Gastrocnemius medialis (tissue), 4 donors: Measurements from ENCODE around the gene ADORA2A. TPM values are rescaled to one million over a fixed set of nuclear protein-coding genes. Genes with fewer than 3 reads are reported as not detected.
A peak's percentile ranks its signal among the peaks of the same experiment; 100 is the strongest.

Experiments
- ATAC-seq, 2 donors: fragments of 150-250 bp; one replicate each; pipeline ENCODE4 v1.9.1; 2016
- DNase-seq, 2 donors: peaks; one replicate each; pipeline ENCODE4 v3.0.0-alpha.2; 2019
- H3K27ac ChIP-seq, 4 donors: fragments of 200-600 bp; sonication (generic); 1 replicate in 1 of 4; 2 replicates in 3 of 4; pipeline ENCODE4 v1.5.1; 2016 to 2018; ENCODE audit warnings: mild to moderate bottlenecking in 2 of 4, moderate library complexity in 1 of 4
- H3K27me3 ChIP-seq, 3 donors: fragments of 200-600 bp; sonication (generic) in 2 of 3; 1 replicate in 1 of 3; 2 replicates in 2 of 3; pipeline versions ENCODE4 v1.5.1 to v1.6.0; 2016 to 2019; ENCODE audit warnings: mild to moderate bottlenecking in 1 of 3, moderate library complexity in 1 of 3
- H3K36me3 ChIP-seq, 2 donors: fragments of 200-600 bp; sonication (generic) in 1 of 2; one replicate each; pipeline ENCODE4 v1.5.1; 2017 to 2018
- H3K4me1 ChIP-seq, 2 donors: fragments of 200-600 bp; sonication (generic) in 1 of 2; one replicate each; pipeline ENCODE4 v1.5.1; 2016 to 2017; ENCODE audit warnings: mild to moderate bottlenecking in 2 of 2
- H3K4me3 ChIP-seq, 4 donors: fragments of 200-600 bp; sonication (generic) in 3 of 4; 1 replicate in 1 of 4; 2 replicates in 3 of 4; pipeline ENCODE4 v1.5.1; 2016 to 2019; ENCODE audit warnings: mild to moderate bottlenecking in 2 of 4
- H3K9me3 ChIP-seq, 3 donors: fragments of 200-600 bp; sonication (generic) in 2 of 3; 1 replicate in 1 of 3; 2 replicates in 2 of 3; pipeline ENCODE4 v1.5.1; 2016 to 2019
- POLR2A ChIP-seq, 2 donors: fragments of 450-650 bp; IDR thresholded peaks; one replicate each; pipeline ENCODE4 v1.6.1; 2017; ENCODE audit warnings: antibody characterized with exemption in 2 of 2, mild to moderate bottlenecking in 2 of 2, moderate library complexity in 2 of 2
- in situ Hi-C, 4 donors: fragments of 200-750 bp; cut with MboI; loops; one replicate each; pipeline versions ENCODE4 v1.15.0 to v1.8.0; 2017; ENCODE audit warnings: low sequenced_read_pairs in 4 of 4
- intact Hi-C: fragments of 100-400 bp; cut with DNase I; formaldehyde crosslinking; loops from one replicate; pipeline ENCODE4 v1.15.1; 2023; ENCODE audit warnings: low total_unique reads
- total RNA-seq, 4 donors: library from RNA; depleted of rRNA; stranded (reverse); fragments of >200 nt; gene quantifications; one replicate each; pipeline versions ENCODE4 v1.1.0 to v1.2.3, GENCODE V29; 2016
- TF ChIP-seq, protein P1 (sequence below), 5 experiments: fragments of 450-650 bp in 3 of 5; fragments of 200-600 bp in 2 of 5; sonication (generic) in 2 of 5; IDR thresholded peaks in 4 of 5; conservative IDR thresholded peaks in 1 of 5; 1 replicate in 4 of 5; 2 replicates in 1 of 5; pipeline ENCODE4 v1.5.1; 2016 to 2019; ENCODE audit warnings: antibody characterized with exemption in 5 of 5, mild to moderate bottlenecking in 3 of 5, moderate library complexity in 3 of 5

The ADORA2A gene
- total RNA-seq, 4 donors from 2014 or later = 0.39 to 3.6 (median 1.2) TPM

DNA sequence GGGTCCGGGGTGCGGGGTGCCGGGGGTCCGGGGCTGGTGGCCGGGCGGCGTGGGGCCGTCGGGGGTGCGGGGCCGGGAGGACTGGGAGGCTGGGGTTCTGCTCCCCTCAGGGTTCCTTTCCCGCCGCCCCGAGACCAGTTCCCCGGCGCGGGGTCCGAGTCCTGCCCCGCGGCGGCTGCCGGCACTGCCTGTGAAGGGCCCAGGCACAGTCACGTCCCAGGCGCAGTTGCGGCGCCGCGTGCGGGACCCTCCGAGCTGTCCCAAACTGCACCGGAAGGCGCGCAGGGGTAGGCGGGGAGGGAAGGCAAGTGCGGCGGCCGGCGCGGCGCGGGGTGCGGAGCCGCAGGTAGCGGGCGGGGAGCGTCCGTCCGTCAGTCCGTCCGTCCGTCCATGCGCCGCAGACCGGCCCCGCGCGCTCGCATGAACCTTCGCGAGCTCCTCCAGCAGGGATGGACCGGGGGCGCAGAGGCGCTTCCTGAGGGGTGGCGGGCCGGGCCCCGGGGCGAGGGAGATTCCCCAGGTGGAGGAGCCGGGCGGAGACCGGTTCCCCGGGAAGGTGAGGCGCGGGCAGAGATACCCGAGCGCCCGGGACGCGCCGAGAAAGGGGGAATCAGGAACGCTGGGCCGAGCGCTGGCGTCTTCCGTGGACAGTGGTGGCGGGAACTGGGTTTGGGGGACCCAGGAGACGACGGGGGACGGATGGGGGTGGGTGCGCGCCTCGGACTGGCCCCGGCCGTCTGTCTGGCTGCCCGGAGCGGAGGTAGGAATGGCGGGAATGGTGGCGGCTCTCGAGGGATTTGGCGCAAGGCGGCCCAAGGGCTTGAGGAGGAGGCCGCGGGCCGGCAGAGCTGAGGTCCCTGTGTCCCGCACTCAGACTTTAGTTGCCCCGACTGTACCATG is 3.1 kb upstream of the ADORA2A start:
- peak overlapping the region; percentile 52 to 71 (median 59) for H3K4me3 ChIP-seq
- intact Hi-C loops = loop anchor here (5.0 kb wide), 2 partner anchors 78 to 333 kb away; no protein-coding TSS in a partner anchor
- in situ Hi-C loops = loop anchor here in 1 of 4 donors (10.0 kb wide), 1 partner anchor 101 kb away; no protein-coding TSS in a partner anchor
- DNase-seq (no peak), ATAC-seq (no peak)
- peak overlapping the region; percentile 16 to 57 (median 45) for H3K27ac ChIP-seq
- H3K27me3 ChIP-seq = peaks cover 4 to 10% (median 6%) of the 10 kb centered on the region in 3 donors
- H3K36me3 ChIP-seq = no peaks in the 10 kb centered on the region
- H3K4me1 ChIP-seq = peaks cover 11 to 13% of the 10 kb centered on the region in 2 donors
- no peaks in the 10 kb centered on the region for H3K9me3 ChIP-seq
- TF ChIP-seq, protein P1, sequence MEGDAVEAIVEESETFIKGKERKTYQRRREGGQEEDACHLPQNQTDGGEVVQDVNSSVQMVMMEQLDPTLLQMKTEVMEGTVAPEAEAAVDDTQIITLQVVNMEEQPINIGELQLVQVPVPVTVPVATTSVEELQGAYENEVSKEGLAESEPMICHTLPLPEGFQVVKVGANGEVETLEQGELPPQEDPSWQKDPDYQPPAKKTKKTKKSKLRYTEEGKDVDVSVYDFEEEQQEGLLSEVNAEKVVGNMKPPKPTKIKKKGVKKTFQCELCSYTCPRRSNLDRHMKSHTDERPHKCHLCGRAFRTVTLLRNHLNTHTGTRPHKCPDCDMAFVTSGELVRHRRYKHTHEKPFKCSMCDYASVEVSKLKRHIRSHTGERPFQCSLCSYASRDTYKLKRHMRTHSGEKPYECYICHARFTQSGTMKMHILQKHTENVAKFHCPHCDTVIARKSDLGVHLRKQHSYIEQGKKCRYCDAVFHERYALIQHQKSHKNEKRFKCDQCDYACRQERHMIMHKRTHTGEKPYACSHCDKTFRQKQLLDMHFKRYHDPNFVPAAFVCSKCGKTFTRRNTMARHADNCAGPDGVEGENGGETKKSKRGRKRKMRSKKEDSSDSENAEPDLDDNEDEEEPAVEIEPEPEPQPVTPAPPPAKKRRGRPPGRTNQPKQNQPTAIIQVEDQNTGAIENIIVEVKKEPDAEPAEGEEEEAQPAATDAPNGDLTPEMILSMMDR (IDR thresholded peaks at IDR 0.05 in 4 of 5, conservative IDR thresholded peaks at IDR 0.05 in 1 of 5) = no peak
- TF ChIP-seq POLR2A (IDR thresholded peaks at IDR 0.05) = no peak

DNA sequence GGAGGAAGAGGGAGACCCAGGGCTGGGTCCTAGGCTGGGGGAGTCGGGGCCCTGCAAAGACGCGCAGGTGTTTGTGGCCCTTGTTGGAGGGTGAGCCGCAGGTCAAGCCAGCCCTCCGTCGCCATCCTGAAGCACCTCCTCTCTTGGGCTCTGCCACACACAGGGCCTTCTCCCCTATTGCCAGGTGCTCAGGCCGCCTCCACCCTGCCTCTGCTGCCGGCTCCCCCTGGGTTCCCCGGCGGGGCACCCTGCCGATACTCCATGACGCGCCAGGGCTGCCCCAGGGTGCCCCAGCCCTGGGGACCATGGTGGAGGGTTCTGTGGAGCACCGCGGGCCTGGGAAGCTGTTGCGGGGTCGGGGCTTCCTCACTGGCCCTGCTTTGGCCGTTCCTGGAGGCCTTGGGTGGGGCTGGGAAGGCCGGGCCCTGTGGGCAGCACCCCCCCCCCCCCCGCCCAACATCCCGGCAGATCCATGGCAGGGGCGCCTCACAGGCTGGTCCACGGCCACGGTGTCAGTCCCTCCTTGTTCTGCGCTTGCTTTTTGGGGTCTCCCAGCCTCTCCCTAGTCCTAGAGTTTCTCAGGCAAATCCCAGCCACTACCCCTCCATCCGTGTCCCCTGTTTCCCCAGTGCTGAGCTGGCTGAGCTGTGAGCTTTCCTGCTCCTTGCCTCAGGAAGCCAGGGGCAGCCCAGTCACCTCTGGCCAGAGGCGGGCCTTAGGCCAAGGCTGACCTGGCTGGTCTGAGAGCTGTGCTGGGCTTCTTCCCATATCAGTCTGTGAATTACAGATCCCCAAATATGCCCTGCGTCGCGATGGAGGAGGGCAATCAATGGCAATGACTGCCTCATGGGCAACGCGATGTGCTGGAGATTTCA is 2.3 kb upstream of the ADORA2A start:
- in situ Hi-C loops (loop anchor here in 2 of 4 donors (10.0 to 25.0 kb wide), 2 partner anchors 100 to 337 kb away; partner anchors contain the start of gene PIWIL3 (in 1 of the 2)), intact Hi-C loops (loop anchor here (5.0 kb wide), 2 partner anchors 77 to 332 kb away; no protein-coding TSS in a partner anchor)
- Histone ChIP-seq H3K27ac (peak overlapping the region; percentile 1 to 57 (median 45)), H3K9me3 (no peaks in the 10 kb centered on the region), H3K36me3 (no peaks in the 10 kb centered on the region), H3K4me3 (peak overlapping the region; percentile 52 to 71 (median 59)), H3K4me1 (peaks cover 8 to 14% of the 10 kb centered on the region in 2 donors), H3K27me3 (peaks cover 4 to 10% (median 6%) of the 10 kb centered on the region in 3 donors)
- TF ChIP-seq, protein P1 (IDR thresholded peaks at IDR 0.05 in 4 of 5, conservative IDR thresholded peaks at IDR 0.05 in 1 of 5) = no peak
- no peak for TF ChIP-seq POLR2A (IDR thresholded peaks at IDR 0.05)
- DNase-seq = no peak
- ATAC-seq = no peak

DNA sequence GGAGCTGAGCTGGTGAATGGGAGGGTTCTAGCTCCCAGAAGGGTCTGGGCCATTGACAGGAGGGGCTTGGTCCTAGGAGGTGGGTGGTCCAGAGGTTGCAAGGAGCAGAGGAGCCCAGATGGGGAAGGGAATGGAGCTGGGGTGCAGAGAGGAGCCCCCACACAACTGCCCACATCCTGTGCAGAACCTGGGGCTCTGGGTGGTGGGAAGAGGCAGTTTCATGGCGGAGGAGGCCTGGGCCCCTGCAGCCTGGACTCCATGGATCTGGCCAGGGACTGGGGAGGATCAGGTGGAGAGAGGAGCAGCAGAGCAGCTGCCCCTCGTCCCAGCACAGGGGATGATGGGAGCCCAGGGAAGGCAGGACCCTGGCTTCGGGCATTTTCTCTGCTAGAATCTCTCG is 963 bp upstream of the ADORA2A start:
- in situ Hi-C loops = loop anchor here in 2 of 4 donors (10.0 to 25.0 kb wide), 2 partner anchors 98 to 336 kb away; partner anchors contain the start of gene PIWIL3 (in 1 of the 2)
- Histone ChIP-seq H3K36me3 (no peaks in the 10 kb centered on the region), H3K4me1 (peaks cover 0 to 4% of the 10 kb centered on the region in 2 donors), H3K27ac (peak overlapping the region in 1 of 4 donors; percentile 1), H3K4me3 (no peak overlapping the region), H3K27me3 (peaks cover 4 to 10% (median 6%) of the 10 kb centered on the region in 3 donors), H3K9me3 (no peaks in the 10 kb centered on the region)
- ATAC-seq (no peak), DNase-seq (no peak)
- intact Hi-C loops = no loop called here
- no peak for TF ChIP-seq POLR2A (IDR thresholded peaks at IDR 0.05)
- TF ChIP-seq, protein P1 (IDR thresholded peaks at IDR 0.05 in 4 of 5, conservative IDR thresholded peaks at IDR 0.05 in 1 of 5) = no peak

DNA sequence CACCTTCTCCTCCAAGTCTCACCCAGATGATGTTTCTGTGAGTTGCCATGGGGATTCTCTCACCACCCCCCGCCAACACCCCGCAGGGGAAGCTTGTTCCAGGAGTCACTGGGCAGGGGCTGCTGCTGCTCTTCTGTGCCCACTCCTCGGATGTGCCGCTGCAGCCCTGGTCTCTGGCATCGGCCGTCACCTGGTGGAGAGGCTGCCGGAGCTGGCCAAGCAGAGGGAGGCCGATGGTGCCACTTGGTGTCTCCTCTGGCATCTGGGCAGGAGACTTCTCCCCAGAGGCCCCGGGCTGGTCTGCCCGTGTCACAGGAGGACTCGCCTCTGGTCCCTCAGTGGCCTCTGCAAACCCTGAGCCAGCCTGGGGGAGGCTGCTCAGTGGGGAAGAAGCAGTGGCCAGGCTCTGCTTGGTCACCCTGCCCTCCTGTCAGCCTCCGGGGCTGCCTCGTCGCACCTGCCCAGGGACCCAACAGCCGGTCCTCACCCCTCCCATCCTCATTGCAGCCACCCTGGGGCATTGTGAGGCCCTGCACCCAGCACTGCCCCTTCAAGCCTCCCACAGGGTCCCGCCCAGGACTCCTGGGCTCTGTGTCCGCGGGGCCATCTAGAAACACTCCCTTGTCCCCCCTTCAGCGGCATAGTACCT is 424 bp upstream of the ADORA2A start:
- DNase-seq = no peak

More for the DNA sequence above, 424 bp upstream of the ADORA2A start:
- Histone ChIP-seq H3K27me3 (peaks cover 4 to 10% (median 6%) of the 10 kb centered on the region in 3 donors), H3K9me3 (no peaks in the 10 kb centered on the region), H3K4me3 (no peak overlapping the region), H3K36me3 (no peaks in the 10 kb centered on the region), H3K27ac (peak overlapping the region in 2 of 4 donors; percentile 1 to 13), H3K4me1 (peaks cover 0 to 4% of the 10 kb centered on the region in 2 donors)
- ATAC-seq = no peak
- in situ Hi-C loops = loop anchor here in 2 of 4 donors (10.0 to 25.0 kb wide), 2 partner anchors 98 to 335 kb away; partner anchors contain the start of gene PIWIL3 (in 1 of the 2)
- intact Hi-C loops = no loop called here
- TF ChIP-seq, protein P1 (IDR thresholded peaks at IDR 0.05 in 4 of 5, conservative IDR thresholded peaks at IDR 0.05 in 1 of 5) = no peak
- no peak for TF ChIP-seq POLR2A (IDR thresholded peaks at IDR 0.05)
